B cell (primary cell): ENCODE data around the gene ARL14EP. TPM values are rescaled to one million over a fixed set of nuclear protein-coding genes. Genes with fewer than 3 reads are reported as not detected.

Source experiments
- ATAC-seq: fragments of 200-7000 bp; cut with Tn5 transposase; one replicate; pipeline ENCODE4 v1.10.0; 2021; ENCODE audit warnings: low read depth, mild to moderate bottlenecking, moderate number of reproducible peaks, moderate library complexity
- CTCF ChIA-PET: fragments of 350-600 bp; sonication (Branson Sonifier 250); formaldehyde crosslinking; loops from one replicate; lab custom pipeline; 2021; ENCODE audit warnings: antibody characterized with exemption, inconsistent platforms; lab: Charles Lee
- POLR2A ChIA-PET: fragments of 350-600 bp; sonication (Branson Sonifier 250); formaldehyde crosslinking; loops from one replicate; lab custom pipeline; 2021; ENCODE audit warnings: antibody characterized with exemption; lab: Charles Lee
- DNase-seq: peaks from one replicate; pipeline ENCODE4 v3.0.0; 2013
- H2AFZ ChIP-seq: 2 replicates; pipeline ENCODE4 v1.6.1; 2012; ENCODE audit warnings: mild to moderate bottlenecking, low read depth, low read length; ENCODE audit not compliant: insufficient read depth, poor library complexity, severe bottlenecking
- H3K27ac ChIP-seq, 2 donors: 1 replicate in 1 of 2; 2 replicates in 1 of 2; pipeline ENCODE4 v1.5.1; 2012 to 2013; ENCODE audit warnings: low read length in 2 of 2, mild to moderate bottlenecking in 2 of 2, moderate library complexity in 1 of 2
- H3K27me3 ChIP-seq, 4 experiments: fragments of 200-600 bp in 1 of 4; sonication (generic) in 1 of 4; replicated peaks in 1 of 4; 1 replicate in 2 of 4; 2 replicates in 2 of 4; pipeline versions ENCODE4 v1.6.1 to v1.7.0; 2013 to 2016; ENCODE audit warnings: low read length in 3 of 4, mild to moderate bottlenecking in 2 of 4, mixed read lengths in 1 of 4, moderate library complexity in 1 of 4; ENCODE audit not compliant: insufficient read depth in 4 of 4, control insufficient read depth in 3 of 4; ENCODE audit errors: control extremely low read depth in 1 of 4
- H3K36me3 ChIP-seq, 2 experiments: replicated peaks in 1 of 2; 1 replicate in 1 of 2; 2 replicates in 1 of 2; pipeline versions ENCODE4 v1.6.1 to v1.7.1; 2013; ENCODE audit warnings: low read length in 1 of 2; ENCODE audit not compliant: insufficient read depth in 2 of 2, control insufficient read depth in 1 of 2; ENCODE audit errors: control extremely low read depth in 1 of 2, extremely low read depth in 1 of 2
- H3K4me1 ChIP-seq, 2 donors: fragments of 200-600 bp in 1 of 2; sonication (generic) in 1 of 2; 1 replicate in 1 of 2; 2 replicates in 1 of 2; pipeline versions ENCODE4 v1.5.1 to v1.6.1; 2013 to 2017; ENCODE audit warnings: low read length in 2 of 2; ENCODE audit not compliant: control insufficient read depth in 2 of 2, insufficient read depth in 2 of 2
- H3K4me2 ChIP-seq: replicated peaks from 2 replicates; pipeline ENCODE3; 2012; ENCODE audit warnings: mild to moderate bottlenecking, low read depth, low read length; ENCODE audit not compliant: poor library complexity, severe bottlenecking
- H3K4me3 ChIP-seq, 5 experiments: fragments of 200-600 bp in 1 of 5; sonication (generic) in 1 of 5; 1 replicate in 3 of 5; 2 replicates in 2 of 5; pipeline versions ENCODE4 v1.5.1 to v1.7.0; 2011 to 2016; ENCODE audit warnings: low read length in 4 of 5, mild to moderate bottlenecking in 4 of 5, low read depth in 2 of 5, control low read depth in 1 of 5, moderate library complexity in 1 of 5; ENCODE audit not compliant: insufficient read depth in 1 of 5; ENCODE audit errors: control extremely low read depth in 1 of 5, extremely low read depth in 1 of 5
- H3K79me2 ChIP-seq: fragments of 200-600 bp; sonication (generic); one replicate; pipeline ENCODE4 v1.6.0; 2016; ENCODE audit warnings: low read length; ENCODE audit not compliant: control insufficient read depth, insufficient read depth
- H3K9ac ChIP-seq: fragments of 200-600 bp; sonication (generic); 2 replicates; pipeline ENCODE4 v1.6.1; 2017; ENCODE audit warnings: mild to moderate bottlenecking, low read length, moderate library complexity
- H3K9me3 ChIP-seq, 3 donors: one replicate each; pipeline versions ENCODE4 v1.6.1 to v1.7.1; 2013; ENCODE audit warnings: low read length in 2 of 3; ENCODE audit not compliant: control insufficient read depth in 2 of 3, insufficient read depth in 1 of 3; ENCODE audit errors: control extremely low read depth in 1 of 3
- H4K20me1 ChIP-seq: 2 replicates; pipeline ENCODE4 v1.6.0; 2012; ENCODE audit warnings: mild to moderate bottlenecking, low read length; ENCODE audit not compliant: insufficient read depth, control insufficient read depth, poor library complexity, severe bottlenecking
- H3K27ac Mint-ChIP-seq: one replicate; pipeline ENCODE4 v1.8.0; 2021; ENCODE audit warnings: mixed read lengths
- H3K27me3 Mint-ChIP-seq: one replicate; pipeline ENCODE4 v1.8.0; 2021; ENCODE audit warnings: mixed read lengths
- H3K4me1 Mint-ChIP-seq: one replicate; pipeline ENCODE4 v1.8.0; 2021; ENCODE audit warnings: mixed read lengths
- H3K4me3 Mint-ChIP-seq: one replicate; pipeline ENCODE4 v1.8.0; 2021; ENCODE audit warnings: mixed read lengths
- H3K9me3 Mint-ChIP-seq: one replicate; pipeline ENCODE4 v1.8.0; 2022; ENCODE audit warnings: mixed read lengths; ENCODE audit not compliant: insufficient read depth
- EZH2 ChIP-seq: IDR thresholded peaks from 2 replicates; pipeline ENCODE4 v1.6.1; 2012; ENCODE audit warnings: borderline replicate concordance, low read depth, mild to moderate bottlenecking, moderate library complexity, low read length; ENCODE audit not compliant: insufficient read depth, poor library complexity, severe bottlenecking
- WGBS: methylation state at CpG from one replicate; pipeline ENCODE4 v1.1.5; 2013; ENCODE audit warnings: missing lambda C conversion rate; ENCODE audit not compliant: insufficient coverage; 5-methylcytosine and 5-hydroxymethylcytosine counted together
- intact Hi-C: fragments of 100-400 bp; cut with micrococcal nuclease; formaldehyde crosslinking; loops from one replicate; pipeline ENCODE4 v1.10.0; 2022
- polyA plus RNA-seq: library from polyadenylated mRNA; depleted of rRNA; stranded (reverse); fragments of >200 nt; gene quantifications from 2 replicates; pipeline ENCODE4 v1.2.3, GENCODE V29; 2012
- total RNA-seq, 2 donors: library from RNA; stranded (reverse); fragments of 120-200 nt in 1 of 2; gene quantifications; 1 replicate in 1 of 2; 2 replicates in 1 of 2; pipeline versions ENCODE4 v1.2.3 to v1.2.4, GENCODE V29; 2013 to 2022
- TF ChIP-seq, protein P1 (sequence below): fragments of 200-600 bp; IDR thresholded peaks from one replicate; pipeline ENCODE4 v1.8.0; 2022; ENCODE audit warnings: antibody characterized with exemption, mild to moderate bottlenecking

ARL14EP gene
- total and polyA plus RNA-seq, 2 donors (not counting 1 experiment from before 2014, with no cell fraction given): 19.9 to 47.3 TPM

DNA sequence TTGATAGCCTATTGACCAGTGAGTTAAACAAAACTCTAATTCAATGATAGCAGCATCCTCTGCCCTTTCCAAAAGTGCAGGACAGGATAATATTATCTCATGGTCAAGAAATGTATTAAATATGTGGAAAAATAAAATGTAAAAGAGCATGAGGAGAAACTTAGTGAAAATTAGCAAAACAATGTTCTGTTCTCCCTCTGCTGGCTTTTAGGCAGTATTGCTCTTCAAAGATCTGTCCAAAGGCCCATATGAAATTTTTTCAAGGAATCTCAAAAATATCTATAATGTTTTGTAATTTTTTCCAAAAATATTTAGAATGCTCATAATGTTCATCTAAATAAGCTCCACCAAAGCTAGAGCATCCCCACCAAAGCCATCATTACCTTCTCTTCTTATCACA lies 8.3 kb upstream of the ARL14EP start:
- no peak for ATAC-seq
- H3K4me1 ChIP-seq: no peaks in the 10 kb centered on the region
- no peaks in the 10 kb centered on the region for H3K4me1 Mint-ChIP-seq
- CTCF ChIA-PET: interaction anchor here (3.1 kb wide), 1 partner anchor 8 kb away, joined by 10 read pairs; the partner anchor contains the start of gene ARL14EP
- peaks cover 0 to 2% (median 2%) of the 10 kb centered on the region in 3 donors for H3K9me3 ChIP-seq
- no peak overlapping the region for H3K9ac ChIP-seq
- no peak overlapping the region for H3K4me2 ChIP-seq
- no peak for TF ChIP-seq EZH2
- TF ChIP-seq, protein P1, sequence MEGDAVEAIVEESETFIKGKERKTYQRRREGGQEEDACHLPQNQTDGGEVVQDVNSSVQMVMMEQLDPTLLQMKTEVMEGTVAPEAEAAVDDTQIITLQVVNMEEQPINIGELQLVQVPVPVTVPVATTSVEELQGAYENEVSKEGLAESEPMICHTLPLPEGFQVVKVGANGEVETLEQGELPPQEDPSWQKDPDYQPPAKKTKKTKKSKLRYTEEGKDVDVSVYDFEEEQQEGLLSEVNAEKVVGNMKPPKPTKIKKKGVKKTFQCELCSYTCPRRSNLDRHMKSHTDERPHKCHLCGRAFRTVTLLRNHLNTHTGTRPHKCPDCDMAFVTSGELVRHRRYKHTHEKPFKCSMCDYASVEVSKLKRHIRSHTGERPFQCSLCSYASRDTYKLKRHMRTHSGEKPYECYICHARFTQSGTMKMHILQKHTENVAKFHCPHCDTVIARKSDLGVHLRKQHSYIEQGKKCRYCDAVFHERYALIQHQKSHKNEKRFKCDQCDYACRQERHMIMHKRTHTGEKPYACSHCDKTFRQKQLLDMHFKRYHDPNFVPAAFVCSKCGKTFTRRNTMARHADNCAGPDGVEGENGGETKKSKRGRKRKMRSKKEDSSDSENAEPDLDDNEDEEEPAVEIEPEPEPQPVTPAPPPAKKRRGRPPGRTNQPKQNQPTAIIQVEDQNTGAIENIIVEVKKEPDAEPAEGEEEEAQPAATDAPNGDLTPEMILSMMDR: peak; percentile 46
- H3K4me3 Mint-ChIP-seq: no peak overlapping the region
- H4K20me1 ChIP-seq: no peaks in the 10 kb centered on the region
- H3K36me3 ChIP-seq: no peaks in the 10 kb centered on the region
- peaks cover 0 to 7% (median 2%) of the 10 kb centered on the region in 4 experiments for H3K27me3 ChIP-seq
- intact Hi-C loops: no loop called here
- no peak overlapping the region for H3K4me3 ChIP-seq
- H3K9me3 Mint-ChIP-seq: no peaks in the 10 kb centered on the region
- POLR2A ChIA-PET: no interaction called here
- H3K79me2 ChIP-seq: no peaks in the 10 kb centered on the region
- no peak overlapping the region for H2AFZ ChIP-seq
- DNase-seq: no peak
- H3K27ac Mint-ChIP-seq: no peak overlapping the region
- H3K27ac ChIP-seq: no peak overlapping the region
- H3K27me3 Mint-ChIP-seq: peaks cover 35% of the 10 kb centered on the region

DNA sequence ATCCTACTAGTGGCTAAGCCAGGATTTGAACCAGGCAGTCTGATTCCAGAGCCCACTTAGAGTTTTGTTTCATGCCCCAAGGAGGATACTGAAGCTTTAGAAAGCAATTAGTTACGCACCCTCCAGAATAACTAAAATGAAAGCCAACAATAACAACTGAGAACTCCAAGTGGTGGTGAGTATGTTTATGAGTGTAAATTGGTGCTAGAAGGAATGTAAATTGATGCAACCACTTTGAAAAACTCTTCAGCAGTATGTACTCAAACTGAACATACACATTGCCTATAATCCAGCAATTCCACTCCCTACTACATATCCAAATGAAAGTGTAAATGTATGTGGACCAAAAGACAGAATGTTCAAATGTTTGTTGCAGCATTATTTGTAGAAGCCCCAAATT lies 6.7 kb upstream of the ARL14EP start:
- CTCF ChIA-PET: interaction anchor here (1.2 to 1.7 kb wide), 2 partner anchors 10 kb away, joined by 3 to 4 read pairs; no protein-coding TSS in a partner anchor

More for the DNA sequence above, 6.7 kb upstream of the ARL14EP start:
- H3K4me3 ChIP-seq: no peak overlapping the region
- H3K4me1 ChIP-seq: no peaks in the 10 kb centered on the region
- no peak overlapping the region for H3K9ac ChIP-seq
- no peaks in the 10 kb centered on the region for H3K79me2 ChIP-seq
- H4K20me1 ChIP-seq: no peaks in the 10 kb centered on the region
- H3K36me3 ChIP-seq: no peaks in the 10 kb centered on the region
- H3K9me3 ChIP-seq: peaks cover 0 to 2% (median 2%) of the 10 kb centered on the region in 3 donors
- Mint-ChIP-seq H3K9me3 (no peaks in the 10 kb centered on the region), H3K4me3 (no peak overlapping the region), H3K27me3 (peaks cover 33% of the 10 kb centered on the region), H3K4me1 (no peaks in the 10 kb centered on the region), H3K27ac (no peak overlapping the region)
- no peak for DNase-seq
- WGBS: no CpG with 5 or more reads among the region's 1 CpG
- intact Hi-C loops: no loop called here
- H2AFZ ChIP-seq: no peak overlapping the region
- H3K27me3 ChIP-seq: peaks cover 0 to 7% (median 4%) of the 10 kb centered on the region in 4 experiments
- H3K4me2 ChIP-seq: no peak overlapping the region
- POLR2A ChIA-PET: no interaction called here
- H3K27ac ChIP-seq: no peak overlapping the region
- TF ChIP-seq, protein P1: no peak
- TF ChIP-seq EZH2: no peak
- ATAC-seq: no peak
